ENCODE results near the gene MVB12B. TPM values are rescaled to one million over a fixed set of nuclear protein-coding genes. Genes with fewer than 3 reads are reported as not detected.

Gene MVB12B
- total and polyA plus RNA-seq, 2 of the 13 experiments (the other 11 are each of a cell fraction or from before 2014, with no cell fraction given) = 12.1 to 30.1 TPM

DNA sequence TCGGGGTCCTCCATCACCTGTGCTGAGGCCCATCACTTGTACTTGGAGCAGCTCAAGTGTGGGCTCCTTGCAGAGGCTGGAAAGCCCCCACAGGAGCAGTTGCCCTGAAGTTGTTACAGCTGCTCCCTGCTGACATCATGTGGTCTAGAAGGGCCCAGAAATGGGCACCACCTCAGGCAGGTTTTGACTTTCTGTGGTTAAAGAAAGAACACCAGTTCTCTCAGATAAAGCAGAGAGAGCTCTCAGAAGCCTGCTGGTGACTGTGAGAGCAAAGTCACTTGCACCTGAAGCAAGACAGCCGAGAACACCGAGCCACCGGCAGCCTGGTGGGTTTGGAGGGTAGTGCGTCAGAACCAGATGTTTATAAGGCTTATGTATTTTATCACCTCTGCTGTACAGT is 70.4 kb downstream of the MVB12B start:
- no peak overlapping the region for H3K4me2 ChIP-seq (ENCODE audit: low read depth, low read length)
- FAIRE-seq = no peak
- no peaks in the 10 kb centered on the region for H3K27me3 ChIP-seq (ENCODE audit: control insufficient read depth in 1 of 2, insufficient read depth in 2 of 2, low read length in 2 of 2)
- H3K4me1 ChIP-seq (ENCODE audit: insufficient read depth, low read length) = no peaks in the 10 kb centered on the region
- 0 out of 2 replicates have a peak, but pooled peaks cover 3% of the 10 kb centered on the region for H4K20me1 ChIP-seq (ENCODE audit: insufficient read depth, low read length)
- POLR2A ChIA-PET = no interaction called here
- H3K79me2 ChIP-seq (ENCODE audit: insufficient read depth, low read length) = no peaks in the 10 kb centered on the region
- H3K36me3 ChIP-seq (replicated peaks in 1 of 2; ENCODE audit: control insufficient read depth in 1 of 2, insufficient read depth in 2 of 2, low read length in 2 of 2) = peaks cover 27 to 86% of the 10 kb centered on the region in 2 experiments; a peak in 4 of 5 replicates
- H3K4me3 ChIP-seq (replicated peaks in 1 of 3; ENCODE audit: insufficient read depth in 1 of 3, low read depth in 2 of 3, low read length in 3 of 3) = no peak overlapping the region
- CTCF ChIA-PET (ENCODE audit: low intra/inter-chr PET ratio, low total read pairs) = interaction anchor here (2.3 to 2.8 kb wide), 2 partner anchors 79 to 95 kb away, joined by 17 to 47 read pairs; no protein-coding TSS in a partner anchor
- no peaks in the 10 kb centered on the region for H3K9me3 ChIP-seq (ENCODE audit: low read length)
- no peak for DNase-seq (ENCODE audit: low spot score)
- no peak overlapping the region for H3K9ac ChIP-seq (ENCODE audit: insufficient read depth, low read depth, low read length)
- ATAC-seq = peak; percentile 22; the same call in 2 of the 3 replicates
- 95% methylated on average over 4 of the region's 5 CpGs for WGBS (ENCODE audit: low lambda C conversion rate)
- intact Hi-C loops (cut with micrococcal nuclease; ENCODE audit: unreplicated experiment) = loop anchor here (5.0 kb wide), 1 partner anchor 515 kb away; no protein-coding TSS in a partner anchor
- H3K27ac ChIP-seq (ENCODE audit: extremely low read length, insufficient read depth, low read length) = no peak overlapping the region
- H2AFZ ChIP-seq (ENCODE audit: low read length) = no peak overlapping the region
- in situ Hi-C loops (cut with HindIII; ENCODE audit: extremely low pct_ligation_motif_present, low pct_unique_long_range_greater_than_20kb) = loop anchor here (5.0 to 10.0 kb wide), 2 partner anchors 95 to 992 kb away; no protein-coding TSS in a partner anchor
- BruUV-seq (replicated peaks) = no TSS peak
- TF ChIP-seq PRPF4 (IDR thresholded peaks at IDR 0.05; ENCODE audit: low read depth, low read length, poor library complexity, severe bottlenecking) = no peak
- TF ChIP-seq, protein P1, sequence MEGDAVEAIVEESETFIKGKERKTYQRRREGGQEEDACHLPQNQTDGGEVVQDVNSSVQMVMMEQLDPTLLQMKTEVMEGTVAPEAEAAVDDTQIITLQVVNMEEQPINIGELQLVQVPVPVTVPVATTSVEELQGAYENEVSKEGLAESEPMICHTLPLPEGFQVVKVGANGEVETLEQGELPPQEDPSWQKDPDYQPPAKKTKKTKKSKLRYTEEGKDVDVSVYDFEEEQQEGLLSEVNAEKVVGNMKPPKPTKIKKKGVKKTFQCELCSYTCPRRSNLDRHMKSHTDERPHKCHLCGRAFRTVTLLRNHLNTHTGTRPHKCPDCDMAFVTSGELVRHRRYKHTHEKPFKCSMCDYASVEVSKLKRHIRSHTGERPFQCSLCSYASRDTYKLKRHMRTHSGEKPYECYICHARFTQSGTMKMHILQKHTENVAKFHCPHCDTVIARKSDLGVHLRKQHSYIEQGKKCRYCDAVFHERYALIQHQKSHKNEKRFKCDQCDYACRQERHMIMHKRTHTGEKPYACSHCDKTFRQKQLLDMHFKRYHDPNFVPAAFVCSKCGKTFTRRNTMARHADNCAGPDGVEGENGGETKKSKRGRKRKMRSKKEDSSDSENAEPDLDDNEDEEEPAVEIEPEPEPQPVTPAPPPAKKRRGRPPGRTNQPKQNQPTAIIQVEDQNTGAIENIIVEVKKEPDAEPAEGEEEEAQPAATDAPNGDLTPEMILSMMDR (CRISPR knock-in tag; IDR thresholded peaks at IDR 0.05) = 0 out of 2 replicates have a peak, but pooled peaks have one; percentile 11

DNA sequence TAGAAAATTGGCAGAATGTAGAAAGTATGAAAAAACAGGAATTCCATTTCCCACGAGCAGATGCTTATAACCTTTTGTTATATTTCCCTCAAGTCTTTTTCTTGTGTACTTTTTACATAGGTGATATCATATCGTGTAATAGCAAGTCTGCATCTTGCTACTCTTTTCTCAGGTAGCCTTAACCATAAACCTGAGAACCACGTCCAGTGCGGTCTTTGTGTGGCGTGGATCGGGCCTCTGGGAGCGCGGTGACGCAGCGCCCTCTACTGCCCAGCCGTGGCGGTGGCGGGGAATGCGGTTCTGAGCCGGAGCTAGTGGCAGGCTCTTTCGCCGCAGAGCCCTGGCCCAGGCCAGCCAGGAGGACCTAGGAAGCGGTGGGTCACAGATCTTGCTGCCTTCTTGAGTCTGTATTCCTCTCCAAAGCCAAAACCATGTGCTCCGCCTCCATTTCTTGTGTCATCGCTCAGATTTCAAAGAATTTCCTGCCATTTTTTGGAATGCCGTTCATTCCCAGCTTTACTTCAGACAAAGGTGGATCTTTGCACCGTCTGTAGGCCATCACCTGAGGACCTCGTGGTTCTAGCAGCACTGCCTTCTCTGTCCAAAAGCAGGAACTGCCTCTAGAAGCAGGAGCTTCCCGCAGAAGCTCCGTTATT is 71.9 kb downstream of the MVB12B start:
- CTCF ChIA-PET (ENCODE audit: low intra/inter-chr PET ratio, low total read pairs) = interaction anchor here (2.3 to 2.8 kb wide), 2 partner anchors 81 to 96 kb away, joined by 17 to 47 read pairs; no protein-coding TSS in a partner anchor
- FAIRE-seq = peak; percentile 64
- DNase-seq (ENCODE audit: low spot score) = peak; percentile 37
- in situ Hi-C loops (cut with HindIII; ENCODE audit: extremely low pct_ligation_motif_present, low pct_unique_long_range_greater_than_20kb) (loop anchor here (5.0 to 10.0 kb wide), 2 partner anchors 96 to 994 kb away; no protein-coding TSS in a partner anchor), intact Hi-C loops (cut with micrococcal nuclease; ENCODE audit: unreplicated experiment) (loop anchor here (1.0 to 5.0 kb wide), 2 partner anchors 96 to 516 kb away; no protein-coding TSS in a partner anchor)
- ATAC-seq = peak; percentile 94
- WGBS (ENCODE audit: low lambda C conversion rate) = 42% methylated on average over 25 of the region's 25 CpGs
- H3K27ac ChIP-seq (ENCODE audit: extremely low read length, insufficient read depth, low read length) = no peak overlapping the region
- POLR2A ChIA-PET = interaction anchor here (0.8 to 1.4 kb wide), 4 partner anchors 22 to 96 kb away, joined by 3 to 5 read pairs (median 4); no protein-coding TSS in a partner anchor
- H3K36me3 ChIP-seq (replicated peaks in 1 of 2; ENCODE audit: control insufficient read depth in 1 of 2, insufficient read depth in 2 of 2, low read length in 2 of 2) = peaks cover 19 to 85% of the 10 kb centered on the region in 2 experiments; a peak in 4 of 5 replicates
- H2AFZ ChIP-seq (ENCODE audit: low read length) = no peak overlapping the region
- no peak overlapping the region for H3K9ac ChIP-seq (ENCODE audit: insufficient read depth, low read depth, low read length)
- no TSS peak for BruUV-seq (replicated peaks)
- no peaks in the 10 kb centered on the region for H3K9me3 ChIP-seq (ENCODE audit: low read length)
- 0 out of 2 replicates have a peak, but pooled peaks cover 3% of the 10 kb centered on the region for H4K20me1 ChIP-seq (ENCODE audit: insufficient read depth, low read length)
- no peak overlapping the region for H3K4me3 ChIP-seq (replicated peaks in 1 of 3; ENCODE audit: insufficient read depth in 1 of 3, low read depth in 2 of 3, low read length in 3 of 3)
- no peaks in the 10 kb centered on the region for H3K79me2 ChIP-seq (ENCODE audit: insufficient read depth, low read length)
- no peaks in the 10 kb centered on the region for H3K4me1 ChIP-seq (ENCODE audit: insufficient read depth, low read length)
- no peaks in the 10 kb centered on the region for H3K27me3 ChIP-seq (ENCODE audit: control insufficient read depth in 1 of 2, insufficient read depth in 2 of 2, low read length in 2 of 2)
- no peak overlapping the region for H3K4me2 ChIP-seq (ENCODE audit: low read depth, low read length)
- TF ChIP-seq HOXA7 (CRISPR knock-in tag; IDR thresholded peaks at IDR 0.05) = no peak
- 0 out of 2 replicates have a peak, but pooled peaks have one; percentile 30 for TF ChIP-seq HOXA3 (CRISPR knock-in tag; IDR thresholded peaks at IDR 0.05)
